Testis (tissue), 3 donors: ENCODE data around the gene LZTS3. TPM values are rescaled to one million over a fixed set of nuclear protein-coding genes. Genes with fewer than 3 reads are reported as not detected.
A peak's percentile ranks its signal among the peaks of the same experiment; 100 is the strongest.

Experiments
- DNase-seq: peaks from one replicate; pipeline ENCODE4 v3.0.0-alpha.2; 2019
- H3K27ac ChIP-seq, 2 donors: fragments of 200-600 bp; sonication (generic); one replicate each; pipeline ENCODE4 v1.5.1; 2019
- H3K27me3 ChIP-seq: fragments of 200-600 bp; sonication (generic); one replicate; pipeline ENCODE4 v1.5.1; 2019
- H3K36me3 ChIP-seq: fragments of 200-600 bp; sonication (generic); one replicate; pipeline ENCODE4 v1.5.1; 2017; ENCODE audit warnings: low read depth; ENCODE audit errors: missing control alignments
- H3K4me1 ChIP-seq: fragments of 200-600 bp; sonication (generic); one replicate; pipeline ENCODE4 v1.5.1; 2019
- H3K4me3 ChIP-seq, 2 donors: fragments of 200-600 bp; sonication (generic); one replicate each; pipeline ENCODE4 v1.5.1; 2017 to 2019
- H3K9me3 ChIP-seq: fragments of 200-600 bp; sonication (generic); one replicate; pipeline ENCODE4 v1.5.1; 2017
- CTCF ChIP-seq, 3 experiments: fragments of 450-650 bp in 2 of 3; fragments of 200-600 bp in 1 of 3; sonication (generic) in 1 of 3; IDR thresholded peaks; one replicate each; pipeline ENCODE4 v1.5.1; 2016 to 2019; ENCODE audit warnings: antibody characterized with exemption in 3 of 3, mild to moderate bottlenecking in 2 of 3, moderate library complexity in 1 of 3
- POLR2A ChIP-seq: fragments of 450-650 bp; IDR thresholded peaks from one replicate; pipeline ENCODE4 v1.6.1; 2017; ENCODE audit warnings: antibody characterized with exemption, mild to moderate bottlenecking, moderate library complexity
- WGBS, 2 donors: methylation state at CpG; one replicate each; pipeline ENCODE4 v1.1.5; 2018; 5-methylcytosine and 5-hydroxymethylcytosine counted together
- intact Hi-C: fragments of 100-400 bp; cut with DNase I; formaldehyde crosslinking; loops from one replicate; pipeline ENCODE4 v1.15.1; 2023; ENCODE audit warnings: low total_unique reads
- polyA plus RNA-seq: library from polyadenylated mRNA; stranded (reverse); fragments of 350-450 nt; fragmentation: Illumina TruSeq; extraction: RNeasy Lipid Tissue Mini Kit (QIAGEN cat#74804); gene quantifications from one replicate; pipeline ENCODE4 v1.2.3, GENCODE V29; 2014; ENCODE audit warnings: low read depth, low replicate concordance; ENCODE audit not compliant: insufficient read depth
- total RNA-seq, 2 donors: library from RNA; depleted of rRNA; stranded (reverse); fragments of >200 nt; gene quantifications; one replicate each; pipeline ENCODE4 v1.2.3, GENCODE V29; 2016

LZTS3 gene
- total and polyA plus RNA-seq, 3 donors from 2014 or later = 7.2 to 16.8 (median 13.9) TPM

- intact Hi-C loops = no loop called here
- Histone ChIP-seq H3K4me1 (peaks cover 9% of the 10 kb centered on the region), H3K27me3 (no peaks in the 10 kb centered on the region), H3K9me3 (no peaks in the 10 kb centered on the region), H3K36me3 (no peaks in the 10 kb centered on the region), H3K4me3 (no peak overlapping the region), H3K27ac (no peak overlapping the region)
- TF ChIP-seq CTCF (IDR thresholded peaks at IDR 0.05) (no peak), POLR2A (no peak)
- no peak for DNase-seq
Measured at GRCh38 chr20:3150908-3151307, 22.4 kb downstream of the LZTS3 start.

GRCh38 chr20:3146732-3147341, 26.5 kb downstream of the LZTS3 start:
- Histone ChIP-seq H3K9me3 (no peaks in the 10 kb centered on the region), H3K27me3 (no peaks in the 10 kb centered on the region), H3K27ac (no peak overlapping the region), H3K4me3 (no peak overlapping the region), H3K36me3 (no peaks in the 10 kb centered on the region), H3K4me1 (peaks cover 9% of the 10 kb centered on the region)
- TF ChIP-seq CTCF (IDR thresholded peaks at IDR 0.05) = no peak
- no peak for TF ChIP-seq POLR2A
- intact Hi-C loops = no loop called here
- 82 to 83% methylated on average over 10 of the region's 10 CpGs for WGBS, 2 donors
- peak; percentile 39 for DNase-seq

- no peaks in the 10 kb centered on the region for H3K9me3 ChIP-seq
- no peaks in the 10 kb centered on the region for H3K27me3 ChIP-seq
- H3K36me3 ChIP-seq = no peaks in the 10 kb centered on the region
- WGBS, 2 donors = 96 to 100% methylated on average over 3 of the region's 3 CpGs
- no peak overlapping the region for H3K27ac ChIP-seq
- intact Hi-C loops = no loop called here
- no peak for DNase-seq
- no peak for TF ChIP-seq POLR2A
- H3K4me1 ChIP-seq = peaks cover under 1% of the 10 kb centered on the region
- no peak overlapping the region for H3K4me3 ChIP-seq
Measured at GRCh38 chr20:3141757-3142156, 31.6 kb downstream of the LZTS3 start.

- Histone ChIP-seq H3K9me3 (no peaks in the 10 kb centered on the region), H3K4me1 (no peaks in the 10 kb centered on the region), H3K36me3 (no peaks in the 10 kb centered on the region), H3K27me3 (no peaks in the 10 kb centered on the region), H3K4me3 (no peak overlapping the region), H3K27ac (no peak overlapping the region)
- no peak for DNase-seq
- TF ChIP-seq POLR2A (no peak), CTCF (IDR thresholded peaks at IDR 0.05) (no peak)
- intact Hi-C loops = no loop called here
- 93 to 97% methylated on average over 2 of the region's 2 CpGs for WGBS, 2 donors
Measured at GRCh38 chr20:3137492-3137891, 35.9 kb downstream of the LZTS3 start.

GRCh38 chr20:3135507-3136070, 37.8 kb downstream of the LZTS3 start:
- no peak overlapping the region for H3K4me3 ChIP-seq
- H3K36me3 ChIP-seq = no peaks in the 10 kb centered on the region
- no peak overlapping the region for H3K27ac ChIP-seq
- intact Hi-C loops = no loop called here
- no peaks in the 10 kb centered on the region for H3K4me1 ChIP-seq
- no peaks in the 10 kb centered on the region for H3K9me3 ChIP-seq
- no peak for TF ChIP-seq POLR2A
- TF ChIP-seq CTCF (IDR thresholded peaks at IDR 0.05) = no peak
- DNase-seq = no peak
- no peaks in the 10 kb centered on the region for H3K27me3 ChIP-seq
- WGBS, 2 donors = 87 to 88% methylated on average over 5 of the region's 5 CpGs
